BLaER1 (cell line): Measurements from ENCODE around the gene OPCML.

Experiments
- H3K27ac ChIP-seq: shearing (Covaris generic); formaldehyde crosslinking; 2 replicates; pipeline ENCODE4 v1.8.1; 2022
- H3K27me3 ChIP-seq: shearing (Covaris generic); formaldehyde crosslinking; 2 replicates; pipeline ENCODE4 v1.8.1; 2022
- H3K36me3 ChIP-seq: shearing (Covaris generic); formaldehyde crosslinking; 2 replicates; pipeline ENCODE4 v1.8.1; 2022
- H3K4me1 ChIP-seq: shearing (Covaris generic); formaldehyde crosslinking; 2 replicates; pipeline ENCODE4 v1.8.1; 2022
- H3K4me2 ChIP-seq: shearing (Covaris generic); formaldehyde crosslinking; 2 replicates; pipeline ENCODE4 v1.8.1; 2022
- H3K4me3 ChIP-seq: shearing (Covaris generic); formaldehyde crosslinking; 2 replicates; pipeline ENCODE4 v1.8.1; 2022
- H3K9ac ChIP-seq: shearing (Covaris generic); formaldehyde crosslinking; 2 replicates; pipeline ENCODE4 v1.8.1; 2022
- H3K9me3 ChIP-seq: shearing (Covaris generic); formaldehyde crosslinking; 2 replicates; pipeline ENCODE4 v1.8.1; 2022
- H4K20me1 ChIP-seq: shearing (Covaris generic); formaldehyde crosslinking; 2 replicates; pipeline ENCODE4 v1.8.1; 2022
- Cebpa-rat ChIP-seq: shearing (Covaris generic); IDR thresholded peaks from 2 replicates; pipeline ENCODE4 v1.8.1; 2022

Gene OPCML

DNA sequence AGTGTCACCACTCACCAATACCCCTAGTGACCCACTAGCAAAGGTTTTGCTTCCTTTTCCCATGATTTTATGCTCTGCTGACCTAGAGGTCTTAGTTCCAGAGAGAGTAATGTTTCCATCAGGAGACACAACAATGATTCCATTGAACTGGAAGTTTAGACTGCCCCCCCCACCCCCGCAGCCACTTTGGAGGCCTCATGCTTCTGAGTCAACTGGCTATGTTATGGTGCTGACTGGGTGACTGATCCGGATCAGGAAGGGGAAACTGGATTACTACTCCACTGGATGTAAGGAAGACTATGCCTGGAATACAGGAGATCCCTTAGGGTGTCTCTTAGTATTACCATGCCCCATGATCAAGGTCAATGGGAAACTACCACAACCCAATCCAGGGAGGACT is 633.6 kb downstream of the OPCML start:
- Histone ChIP-seq H3K9me3 (no peaks in the 10 kb centered on the region), H3K4me2 (no peak overlapping the region), H3K27me3 (no peaks in the 10 kb centered on the region), H3K4me3 (no peak overlapping the region), H3K27ac (no peak overlapping the region), H3K36me3 (no peaks in the 10 kb centered on the region), H3K4me1 (peaks cover 12% of the 10 kb centered on the region), H4K20me1 (no peaks in the 10 kb centered on the region), H3K9ac (no peak overlapping the region)
- TF ChIP-seq Cebpa-rat: no peak

DNA sequence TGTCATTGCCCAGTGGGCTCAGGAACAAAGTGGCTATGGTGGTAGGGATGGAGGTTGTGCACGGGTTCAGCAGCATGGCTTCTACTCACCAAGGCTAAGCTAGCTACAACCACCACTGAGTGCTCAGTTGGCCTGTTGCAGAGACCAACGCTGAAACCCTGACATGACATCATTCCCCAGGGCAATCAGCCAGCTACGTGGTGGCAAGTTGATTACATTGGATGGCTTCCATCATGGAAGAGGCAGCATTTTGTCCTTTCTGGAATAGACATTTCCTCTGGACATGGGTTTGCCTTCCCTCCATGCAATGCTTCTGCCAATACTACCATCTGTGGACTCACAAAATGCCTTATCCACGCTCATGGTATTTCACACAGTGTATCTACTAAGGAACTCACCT is 634.3 kb downstream of the OPCML start:
- no peak overlapping the region for H3K4me2 ChIP-seq
- no peak overlapping the region for H3K4me3 ChIP-seq
- no peak for TF ChIP-seq Cebpa-rat
- no peak overlapping the region for H3K9ac ChIP-seq
- no peaks in the 10 kb centered on the region for H4K20me1 ChIP-seq
- H3K9me3 ChIP-seq: no peaks in the 10 kb centered on the region
- H3K4me1 ChIP-seq: peaks cover 12% of the 10 kb centered on the region
- no peaks in the 10 kb centered on the region for H3K36me3 ChIP-seq
- H3K27me3 ChIP-seq: no peaks in the 10 kb centered on the region
- no peak overlapping the region for H3K27ac ChIP-seq

DNA sequence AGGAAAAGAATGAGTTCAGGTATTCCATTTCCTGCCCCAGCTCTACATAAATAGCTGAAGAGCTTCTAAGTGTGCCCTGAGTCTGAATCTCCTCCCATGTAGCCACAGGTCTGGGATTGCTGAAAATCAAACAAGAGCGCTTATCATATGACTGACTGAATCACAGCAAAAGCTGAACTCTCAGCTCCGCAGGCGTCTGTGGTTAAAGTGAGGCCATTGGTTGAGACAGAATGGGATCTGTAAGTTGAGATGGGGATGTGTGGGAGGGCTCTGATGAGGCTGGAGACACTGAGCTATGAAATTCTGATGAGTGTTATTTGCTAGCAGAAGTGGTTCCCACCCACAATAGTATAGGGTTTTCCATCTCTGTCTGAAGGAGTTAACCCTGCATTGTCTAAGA is 637.0 kb downstream of the OPCML start:
- no peaks in the 10 kb centered on the region for H3K9me3 ChIP-seq
- H3K4me2 ChIP-seq: no peak overlapping the region
- no peak overlapping the region for H3K27ac ChIP-seq
- no peaks in the 10 kb centered on the region for H3K36me3 ChIP-seq
- TF ChIP-seq Cebpa-rat: no peak
- H3K27me3 ChIP-seq: no peaks in the 10 kb centered on the region
- H3K4me3 ChIP-seq: no peak overlapping the region
- no peaks in the 10 kb centered on the region for H3K4me1 ChIP-seq
- H3K9ac ChIP-seq: no peak overlapping the region
- no peaks in the 10 kb centered on the region for H4K20me1 ChIP-seq

DNA sequence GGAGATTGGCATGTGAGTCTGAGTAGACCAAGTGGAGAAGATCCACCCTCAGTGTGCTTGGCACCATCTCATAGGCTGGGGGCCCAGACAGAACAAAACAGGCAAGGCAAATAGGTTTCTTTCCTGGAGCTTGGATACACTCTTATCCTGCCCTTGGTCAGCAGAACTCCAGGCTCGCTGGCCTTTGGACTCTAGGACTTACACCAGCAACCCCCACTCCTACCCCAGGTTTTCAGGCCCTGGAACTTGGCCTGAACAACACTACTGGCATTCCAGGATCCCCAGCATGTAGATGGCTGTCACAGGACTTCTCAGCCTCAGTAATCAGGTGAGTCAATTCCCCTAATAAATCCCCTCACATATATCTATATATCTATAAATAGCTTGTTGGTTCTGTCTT is 637.7 kb downstream of the OPCML start:
- Histone ChIP-seq H3K27me3 (no peaks in the 10 kb centered on the region), H3K36me3 (no peaks in the 10 kb centered on the region), H4K20me1 (no peaks in the 10 kb centered on the region), H3K4me1 (no peaks in the 10 kb centered on the region), H3K9me3 (no peaks in the 10 kb centered on the region), H3K9ac (no peak overlapping the region), H3K27ac (no peak overlapping the region), H3K4me3 (no peak overlapping the region), H3K4me2 (no peak overlapping the region)
- no peak for TF ChIP-seq Cebpa-rat

DNA sequence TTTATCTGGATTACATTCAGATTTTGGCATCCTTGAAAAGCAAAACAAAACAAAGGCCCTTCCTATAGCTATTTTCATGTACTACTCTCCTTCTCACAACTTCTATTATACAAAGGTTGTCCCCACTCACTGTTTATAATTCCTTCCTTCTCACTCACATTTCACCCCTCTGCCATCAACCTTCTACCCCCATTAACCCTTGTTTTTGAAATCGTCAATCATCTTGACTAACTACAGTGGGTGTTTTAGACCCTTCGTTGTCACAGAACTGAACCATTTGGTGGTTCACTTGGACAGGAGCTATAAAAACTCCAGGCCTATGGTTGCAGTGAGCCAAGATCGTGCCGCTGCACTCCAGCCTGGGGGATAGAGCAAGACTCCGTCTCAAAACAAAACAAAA is 639.4 kb downstream of the OPCML start:
- Histone ChIP-seq H3K4me3 (no peak overlapping the region), H4K20me1 (no peaks in the 10 kb centered on the region), H3K27me3 (no peaks in the 10 kb centered on the region), H3K4me1 (peaks cover 7% of the 10 kb centered on the region), H3K27ac (no peak overlapping the region), H3K4me2 (no peak overlapping the region), H3K36me3 (no peaks in the 10 kb centered on the region), H3K9me3 (no peaks in the 10 kb centered on the region), H3K9ac (no peak overlapping the region)
- TF ChIP-seq Cebpa-rat: no peak

DNA sequence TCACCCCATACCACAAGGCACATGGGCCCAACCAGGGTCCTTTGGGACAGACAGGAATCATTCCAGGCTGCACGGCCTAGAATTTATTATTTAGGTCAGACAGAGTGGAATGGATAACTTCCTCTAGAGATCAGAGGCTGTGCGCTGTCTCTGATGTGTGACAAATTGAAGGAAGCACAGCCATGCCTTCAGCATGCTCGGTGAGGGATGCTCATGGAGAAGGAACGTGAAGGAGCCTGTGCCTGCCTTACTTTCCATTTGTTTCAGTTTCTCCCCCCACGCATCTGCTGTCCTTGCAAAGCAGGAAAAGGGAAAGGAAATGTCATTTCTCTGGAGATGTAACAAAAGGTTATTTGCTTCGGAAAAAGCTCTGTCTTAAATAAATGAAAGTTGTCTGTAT is 644.1 kb downstream of the OPCML start:
- Histone ChIP-seq H3K4me3 (no peak overlapping the region), H3K9me3 (no peaks in the 10 kb centered on the region), H3K27ac (no peak overlapping the region), H4K20me1 (no peaks in the 10 kb centered on the region), H3K4me1 (peaks cover 11% of the 10 kb centered on the region), H3K27me3 (no peaks in the 10 kb centered on the region), H3K36me3 (no peaks in the 10 kb centered on the region), H3K4me2 (peak overlapping the region; percentile 64), H3K9ac (no peak overlapping the region)
- no peak for TF ChIP-seq Cebpa-rat

DNA sequence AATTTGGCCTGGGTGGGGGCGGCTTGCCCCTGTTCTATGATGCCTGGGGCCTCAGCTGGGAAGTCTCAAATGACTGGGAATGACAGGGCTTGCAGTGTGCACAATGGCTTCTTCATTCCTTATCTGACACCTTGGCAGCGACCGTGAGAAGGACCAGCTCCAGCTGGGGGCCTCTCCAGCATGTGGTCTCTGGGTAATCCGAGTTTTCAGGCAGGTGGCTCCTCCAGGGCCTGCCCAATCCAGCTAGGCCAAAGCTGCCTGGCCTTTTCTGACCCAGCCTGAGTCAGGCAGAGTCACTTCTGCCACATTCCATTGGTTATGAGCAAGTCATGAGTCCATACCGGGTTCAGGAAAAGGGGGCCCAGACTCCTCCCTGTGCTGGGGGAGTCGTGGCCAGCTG is 646.0 kb downstream of the OPCML start:
- Histone ChIP-seq H3K4me1 (peaks cover 11% of the 10 kb centered on the region), H3K9ac (no peak overlapping the region)
- TF ChIP-seq Cebpa-rat: no peak

DNA sequence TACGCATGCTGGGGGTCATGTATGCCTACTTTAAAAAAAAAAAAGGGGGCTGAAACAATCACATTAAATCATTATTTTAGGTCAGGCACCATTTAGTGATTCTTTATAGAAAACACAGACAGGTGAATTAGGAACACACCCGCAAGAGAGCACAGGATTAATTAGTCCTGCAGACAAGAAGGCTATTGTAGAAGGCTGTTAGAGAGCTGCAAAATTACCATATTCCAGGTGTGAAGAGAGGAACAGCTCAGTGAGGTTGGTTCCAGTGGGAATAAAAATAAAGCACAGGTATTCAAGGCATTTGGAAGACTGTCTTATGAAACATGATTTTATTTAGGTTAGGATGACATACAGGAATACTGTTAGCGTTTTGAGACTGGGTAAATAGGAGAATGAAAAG is 649.1 kb downstream of the OPCML start:
- peaks cover 7% of the 10 kb centered on the region for H3K4me1 ChIP-seq
- H3K27ac ChIP-seq: no peak overlapping the region
- no peak for TF ChIP-seq Cebpa-rat
- H3K4me3 ChIP-seq: no peak overlapping the region
- H3K9ac ChIP-seq: no peak overlapping the region
- no peaks in the 10 kb centered on the region for H3K36me3 ChIP-seq
- H3K27me3 ChIP-seq: no peaks in the 10 kb centered on the region
- no peak overlapping the region for H3K4me2 ChIP-seq
- no peaks in the 10 kb centered on the region for H3K9me3 ChIP-seq
- no peaks in the 10 kb centered on the region for H4K20me1 ChIP-seq

More for the DNA sequence above, 646.0 kb downstream of the OPCML start:
- Histone ChIP-seq H3K9me3 (no peaks in the 10 kb centered on the region), H3K4me2 (no peak overlapping the region), H3K4me3 (no peak overlapping the region), H3K27me3 (no peaks in the 10 kb centered on the region), H4K20me1 (no peaks in the 10 kb centered on the region), H3K36me3 (no peaks in the 10 kb centered on the region), H3K27ac (no peak overlapping the region)

DNA sequence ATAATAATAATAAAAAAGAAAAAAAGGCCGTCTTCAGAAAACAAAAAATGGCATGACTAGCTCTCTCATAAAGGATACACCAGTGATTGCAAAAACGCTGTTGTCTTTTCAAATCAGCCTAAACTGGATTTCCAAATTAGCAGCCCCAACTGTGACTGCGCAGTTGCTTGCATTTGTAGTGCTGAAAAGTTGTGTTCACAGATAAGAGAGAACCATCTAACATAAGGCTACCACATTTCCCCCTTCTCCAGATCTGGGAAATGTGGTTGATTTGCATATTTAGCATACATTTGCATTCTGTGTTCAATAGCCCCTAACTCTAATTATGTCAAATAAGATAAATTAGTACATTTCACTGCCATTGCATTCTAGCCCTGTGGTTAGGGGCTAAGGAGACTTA is 650.7 kb downstream of the OPCML start:
- H3K4me3 ChIP-seq: no peak overlapping the region
- no peak overlapping the region for H3K4me2 ChIP-seq
- no peak for TF ChIP-seq Cebpa-rat
- no peaks in the 10 kb centered on the region for H3K36me3 ChIP-seq
- no peaks in the 10 kb centered on the region for H3K27me3 ChIP-seq
- no peak overlapping the region for H3K9ac ChIP-seq
- H3K9me3 ChIP-seq: no peaks in the 10 kb centered on the region
- no peak overlapping the region for H3K27ac ChIP-seq
- no peaks in the 10 kb centered on the region for H4K20me1 ChIP-seq
- H3K4me1 ChIP-seq: peaks cover 11% of the 10 kb centered on the region

DNA sequence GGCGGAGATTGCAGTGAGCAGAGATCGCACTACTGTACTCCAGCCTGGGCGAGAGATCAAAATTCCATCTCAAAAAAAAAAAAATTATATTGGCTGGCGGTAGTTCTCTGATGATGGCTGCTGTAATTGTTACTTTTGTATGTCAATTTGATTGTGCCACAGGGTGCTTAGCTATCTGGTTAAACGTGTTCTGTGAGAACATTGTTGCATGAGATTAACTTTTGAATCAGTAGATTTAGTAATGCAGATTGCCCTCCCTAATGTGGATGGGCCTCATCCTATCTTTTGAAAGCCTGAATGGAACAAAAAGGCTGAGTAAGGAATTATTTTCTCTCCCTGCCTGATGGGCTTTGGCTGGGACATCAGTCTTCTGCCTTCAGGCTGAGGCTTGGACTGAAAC is 654.2 kb downstream of the OPCML start:
- Histone ChIP-seq H3K4me1 (peaks cover 16% of the 10 kb centered on the region), H3K4me3 (no peak overlapping the region), H3K27ac (no peak overlapping the region), H4K20me1 (no peaks in the 10 kb centered on the region), H3K4me2 (no peak overlapping the region), H3K9me3 (no peaks in the 10 kb centered on the region), H3K27me3 (no peaks in the 10 kb centered on the region), H3K9ac (no peak overlapping the region), H3K36me3 (no peaks in the 10 kb centered on the region)
- no peak for TF ChIP-seq Cebpa-rat

DNA sequence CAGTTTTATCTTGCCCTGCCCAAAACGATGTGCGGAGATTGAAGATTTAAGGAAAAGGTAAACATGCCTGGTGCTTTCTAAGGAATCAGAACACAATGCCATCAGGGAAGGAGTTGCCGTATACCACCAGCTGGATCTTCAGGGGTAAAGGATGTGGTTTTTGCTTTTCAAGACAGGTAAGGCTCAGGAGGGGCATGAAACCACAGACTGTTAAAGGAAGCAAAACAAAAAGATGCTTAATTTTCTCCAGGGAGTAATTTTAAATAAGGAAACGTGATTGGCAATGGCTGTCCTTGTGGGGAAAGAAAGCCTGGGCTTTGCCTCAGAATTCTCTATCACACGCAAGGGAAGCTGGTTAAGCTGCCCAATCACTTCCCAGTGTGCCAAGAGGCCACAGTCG is 655.6 kb downstream of the OPCML start:
- no peaks in the 10 kb centered on the region for H3K36me3 ChIP-seq
- no peaks in the 10 kb centered on the region for H4K20me1 ChIP-seq
- H3K4me2 ChIP-seq: peak overlapping the region; percentile 56
- no peaks in the 10 kb centered on the region for H3K9me3 ChIP-seq
- H3K4me1 ChIP-seq: peaks cover 16% of the 10 kb centered on the region
- no peak overlapping the region for H3K9ac ChIP-seq
- H3K4me3 ChIP-seq: no peak overlapping the region
- H3K27me3 ChIP-seq: no peaks in the 10 kb centered on the region
- no peak for TF ChIP-seq Cebpa-rat
- H3K27ac ChIP-seq: no peak overlapping the region
